Esophagus (tissue), 2 donors: ENCODE measurements around the gene VPS35L. TPM values are rescaled to one million over a fixed set of nuclear protein-coding genes. Genes with fewer than 3 reads are reported as not detected.
A peak's percentile ranks its signal among the peaks of the same experiment; 100 is the strongest.

ENCODE experiments used
- H3K27ac ChIP-seq, 2 donors: one replicate each; pipeline ENCODE4 v1.5.1; 2013; ENCODE audit warnings: low read depth in 2 of 2, mild to moderate bottlenecking in 2 of 2, inconsistent platforms in 1 of 2, low read length in 1 of 2, moderate library complexity in 1 of 2
- H3K27me3 ChIP-seq, 2 donors: one replicate each; pipeline ENCODE4 v1.6.1; 2013; ENCODE audit warnings: low read length in 2 of 2, control low read depth in 1 of 2, mild to moderate bottlenecking in 1 of 2; ENCODE audit not compliant: insufficient read depth in 2 of 2, control insufficient read depth in 1 of 2
- H3K36me3 ChIP-seq, 2 donors: one replicate each; pipeline ENCODE4 v1.6.1; 2013; ENCODE audit warnings: low read length in 1 of 2; ENCODE audit not compliant: control insufficient read depth in 2 of 2, insufficient read depth in 2 of 2
- H3K4me1 ChIP-seq, 2 donors: one replicate each; pipeline ENCODE4 v1.6.1; 2013; ENCODE audit warnings: low read length in 1 of 2; ENCODE audit not compliant: control insufficient read depth in 2 of 2, insufficient read depth in 2 of 2
- H3K4me3 ChIP-seq, 2 donors: one replicate each; pipeline ENCODE4 v1.5.1; 2013; ENCODE audit warnings: low read length in 2 of 2, mild to moderate bottlenecking in 2 of 2, low read depth in 1 of 2, moderate library complexity in 1 of 2
- H3K9me3 ChIP-seq, 2 donors: one replicate each; pipeline ENCODE4 v1.6.1; 2013; ENCODE audit warnings: mild to moderate bottlenecking in 2 of 2, low read depth in 1 of 2, low read length in 1 of 2, moderate library complexity in 1 of 2; ENCODE audit not compliant: control insufficient read depth in 2 of 2, insufficient read depth in 1 of 2
- WGBS, 2 donors: extraction: QIAGEN DNeasy Blood & Tissue Kit; methylation state at CpG; one replicate each; pipeline ENCODE4 v1.1.7; 2013; 5-methylcytosine and 5-hydroxymethylcytosine counted together
- polyA plus RNA-seq, 2 donors: library from polyadenylated mRNA; stranded (reverse); fragments of 200-250 nt; gene quantifications; one replicate each; pipeline ENCODE4 v1.2.3, GENCODE V29; 2013
- donor health status: healthy with polysubstance abuse.
- donor health status: Bipolar disorder and iron deficiency.

The VPS35L gene
- polyA plus RNA-seq, 2 donors: 21.3 to 25.3 TPM

- WGBS, 2 donors: 70 to 72% methylated on average over 10 of the region's 10 CpGs
- no peak overlapping the region for H3K4me3 ChIP-seq
- H3K36me3 ChIP-seq: no peaks in the 10 kb centered on the region
These were observed 3.9 kb downstream of the VPS35L start for GRCh38 chr16:19559242-19559910.

GRCh38 chr16:19560078-19560477 is 4.6 kb downstream of the VPS35L start:
- Histone ChIP-seq H3K36me3 (no peaks in the 10 kb centered on the region), H3K27me3 (no peaks in the 10 kb centered on the region), H3K4me1 (peaks cover 2 to 4% of the 10 kb centered on the region in 2 donors), H3K4me3 (no peak overlapping the region), H3K27ac (no peak overlapping the region), H3K9me3 (no peaks in the 10 kb centered on the region)
- 93 to 96% methylated on average over 4 of the region's 4 CpGs for WGBS, 2 donors

More at GRCh38 chr16:19559242-19559910, 3.9 kb downstream of the VPS35L start:
- Histone ChIP-seq H3K9me3 (no peaks in the 10 kb centered on the region), H3K27me3 (no peaks in the 10 kb centered on the region), H3K4me1 (peaks cover 2 to 4% of the 10 kb centered on the region in 2 donors), H3K27ac (no peak overlapping the region)

- WGBS, 2 donors: 85 to 96% methylated on average over 4 of the region's 4 CpGs
- H3K27me3 ChIP-seq: no peaks in the 10 kb centered on the region
- no peaks in the 10 kb centered on the region for H3K4me1 ChIP-seq
- no peaks in the 10 kb centered on the region for H3K9me3 ChIP-seq
- no peak overlapping the region for H3K27ac ChIP-seq
- peaks cover 0 to 4% of the 10 kb centered on the region in 2 donors for H3K36me3 ChIP-seq
- H3K4me3 ChIP-seq: no peak overlapping the region
These were observed 7.9 kb downstream of the VPS35L start for GRCh38 chr16:19563377-19563776.

DNA sequence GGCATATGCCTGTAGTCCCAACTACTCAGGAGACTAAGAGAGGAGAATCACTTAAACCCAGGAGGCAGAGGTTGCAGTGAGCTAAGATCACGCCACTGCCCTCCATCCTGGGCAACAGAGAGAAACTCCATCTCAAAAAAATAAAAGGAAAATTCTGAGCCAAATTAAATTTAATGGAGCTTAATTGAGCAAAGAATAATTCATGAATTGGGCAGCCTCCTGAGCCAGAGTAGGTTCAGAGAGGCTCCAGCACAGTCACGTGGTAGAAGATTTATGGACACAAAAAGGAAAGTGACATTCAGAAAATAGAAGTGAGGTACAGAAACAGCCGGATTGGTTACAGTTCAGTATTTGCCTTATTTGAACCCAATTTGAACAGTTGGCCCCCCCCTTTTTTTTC is 10.9 kb downstream of the VPS35L start:
- H3K27ac ChIP-seq: no peak overlapping the region
- H3K4me3 ChIP-seq: no peak overlapping the region
- no peaks in the 10 kb centered on the region for H3K9me3 ChIP-seq
- WGBS, 2 donors: 95 to 96% methylated on average over 3 of the region's 3 CpGs
- no peaks in the 10 kb centered on the region for H3K4me1 ChIP-seq
- peaks cover 0 to 10% of the 10 kb centered on the region in 2 donors for H3K36me3 ChIP-seq
- no peaks in the 10 kb centered on the region for H3K27me3 ChIP-seq

GRCh38 chr16:19567560-19567959 is 12.1 kb downstream of the VPS35L start:
- peaks cover 0 to 10% of the 10 kb centered on the region in 2 donors for H3K36me3 ChIP-seq

DNA sequence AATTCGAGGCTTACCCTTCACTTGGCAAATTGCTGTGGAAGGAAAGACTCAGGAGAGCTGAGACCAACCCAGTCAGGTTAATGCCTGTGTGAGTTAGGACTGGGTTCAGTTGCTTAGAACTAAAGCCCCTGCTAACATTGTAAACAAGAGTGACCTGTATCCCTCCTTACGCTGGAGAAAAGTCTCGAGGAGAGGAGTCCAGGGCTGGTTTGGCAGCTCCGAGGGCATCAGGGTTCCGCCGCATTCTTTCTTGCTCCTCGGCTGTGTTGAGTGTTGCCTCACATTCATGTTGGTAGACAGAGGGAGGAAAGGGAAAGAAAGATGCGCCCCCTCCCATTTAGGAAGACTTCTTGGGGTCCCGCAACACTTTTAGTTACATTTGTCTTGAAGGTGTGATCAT is 18.5 kb downstream of the VPS35L start:
- no peaks in the 10 kb centered on the region for H3K27me3 ChIP-seq
- no peak overlapping the region for H3K27ac ChIP-seq
- no peaks in the 10 kb centered on the region for H3K4me1 ChIP-seq
- no peaks in the 10 kb centered on the region for H3K9me3 ChIP-seq
- H3K4me3 ChIP-seq: no peak overlapping the region
- WGBS, 2 donors: 92 to 96% methylated on average over 9 of the region's 9 CpGs
- H3K36me3 ChIP-seq: peaks cover 9 to 26% of the 10 kb centered on the region in 2 donors

More at GRCh38 chr16:19567560-19567959, 12.1 kb downstream of the VPS35L start:
- H3K27ac ChIP-seq: no peak overlapping the region
- H3K4me3 ChIP-seq: no peak overlapping the region
- H3K4me1 ChIP-seq: no peaks in the 10 kb centered on the region
- WGBS, 2 donors: 84 to 90% methylated on average over 8 of the region's 8 CpGs
- no peaks in the 10 kb centered on the region for H3K9me3 ChIP-seq
- no peaks in the 10 kb centered on the region for H3K27me3 ChIP-seq

- no peak overlapping the region for H3K27ac ChIP-seq
- H3K27me3 ChIP-seq: no peaks in the 10 kb centered on the region
- no peaks in the 10 kb centered on the region for H3K4me1 ChIP-seq
- no peaks in the 10 kb centered on the region for H3K9me3 ChIP-seq
- H3K36me3 ChIP-seq: peaks cover 11 to 22% of the 10 kb centered on the region in 2 donors
- WGBS, 2 donors: 66 to 73% methylated on average over 2 of the region's 2 CpGs
- no peak overlapping the region for H3K4me3 ChIP-seq
These were observed 19.1 kb downstream of the VPS35L start for GRCh38 chr16:19574615-19575014.

- Histone ChIP-seq H3K4me1 (no peaks in the 10 kb centered on the region), H3K9me3 (no peaks in the 10 kb centered on the region), H3K27ac (peak overlapping the region; percentile 6 to 76), H3K27me3 (no peaks in the 10 kb centered on the region), H3K4me3 (no peak overlapping the region), H3K36me3 (peaks cover 22 to 26% of the 10 kb centered on the region in 2 donors)
- WGBS, 2 donors: 73 to 81% methylated on average over 10 of the region's 10 CpGs
These were observed 23.0 kb downstream of the VPS35L start for GRCh38 chr16:19578378-19578971.

DNA sequence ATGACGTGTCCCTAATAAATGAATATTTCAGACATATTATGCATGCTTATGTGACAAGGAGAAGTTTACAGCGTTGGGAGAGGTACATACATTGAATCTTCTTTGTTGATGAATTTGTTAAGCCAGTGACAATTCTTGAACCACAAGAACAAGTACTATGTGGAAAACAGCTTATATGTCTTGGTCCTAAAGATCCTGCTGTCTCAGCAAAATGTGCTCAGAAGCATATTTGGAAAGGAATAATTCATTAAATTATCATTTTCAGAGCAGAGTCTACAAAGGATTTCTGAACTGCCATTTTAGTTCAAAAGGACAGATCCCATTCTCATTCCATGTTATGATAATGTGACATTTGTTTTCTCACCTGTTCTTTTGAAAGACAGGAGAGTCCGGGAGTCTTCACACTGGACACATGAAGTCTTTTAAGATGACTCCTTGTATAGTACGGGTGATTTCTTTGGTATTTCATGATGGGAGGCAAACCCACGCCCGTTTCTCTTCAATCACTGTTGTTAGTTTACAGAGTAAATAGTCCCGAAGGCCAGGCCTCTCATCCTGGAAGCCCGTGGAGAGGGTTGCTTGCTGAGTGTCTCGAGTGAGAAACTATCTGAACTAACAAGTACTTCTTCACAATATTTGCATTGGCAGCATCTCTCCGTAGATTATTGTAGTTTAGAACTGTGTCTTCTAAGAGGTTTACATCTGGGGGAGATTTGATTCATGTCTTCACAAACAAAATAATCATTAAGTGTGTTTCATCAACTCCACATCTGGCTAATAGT is 26.7 kb downstream of the VPS35L start:
- Histone ChIP-seq H3K4me1 (no peaks in the 10 kb centered on the region), H3K36me3 (peaks cover 9 to 17% of the 10 kb centered on the region in 2 donors)
- 58 to 73% methylated on average over 10 of the region's 10 CpGs for WGBS, 2 donors

More for the DNA sequence above, 26.7 kb downstream of the VPS35L start:
- Histone ChIP-seq H3K27me3 (no peaks in the 10 kb centered on the region), H3K4me3 (no peak overlapping the region), H3K27ac (no peak overlapping the region), H3K9me3 (no peaks in the 10 kb centered on the region)
